OCI-LY7 (cell line): Measurements from ENCODE around the gene EDN2. TPM values are rescaled to one million over a fixed set of nuclear protein-coding genes. Genes with fewer than 3 reads are reported as not detected.

Source experiments
- BruUV-seq: library from RNA; stranded (reverse); fragments of 400-500 nt; replicated peaks from 2 replicates; lab custom pipeline; 2021; lab: Mats Ljungman, UMichigan
- CTCF ChIA-PET: fragments of 300-600 bp; sonication (Branson Sonifier 250); formaldehyde crosslinking; loops from one replicate; lab custom pipeline; 2022; ENCODE audit warnings: antibody characterized with exemption; ENCODE audit not compliant: unreplicated experiment; lab: Charles Lee
- POLR2A ChIA-PET: fragments of 300-600 bp; sonication (Branson Sonifier 250); formaldehyde crosslinking; loops from one replicate; lab custom pipeline; 2022; ENCODE audit warnings: antibody characterized with exemption; lab: Charles Lee
- DNase-seq: peaks from one replicate; pipeline ENCODE4 v3.0.0-alpha.2; 2015; ENCODE audit warnings: low spot score
- H2AFZ ChIP-seq: fragments of 200-600 bp; sonication (generic), shearing (Covaris generic); 2 replicates; pipeline ENCODE4 v1.6.1; 2014; ENCODE audit warnings: mild to moderate bottlenecking, antibody characterized with exemption, low read length, moderate library complexity
- H3K27ac ChIP-seq: fragments of 200-600 bp; sonication (generic); 2 replicates; pipeline ENCODE4 v1.5.1; 2014; ENCODE audit warnings: mixed run types, low read depth, mild to moderate bottlenecking, moderate library complexity, low read length, inconsistent platforms; ENCODE audit not compliant: poor library complexity, severe bottlenecking
- H3K36me3 ChIP-seq: fragments of 200-600 bp; sonication (generic); 2 replicates; pipeline ENCODE4 v1.6.1; 2014; ENCODE audit warnings: mild to moderate bottlenecking, antibody characterized with exemption, low read length, moderate library complexity, mixed read lengths; ENCODE audit not compliant: insufficient read depth
- H3K4me1 ChIP-seq: fragments of 200-600 bp; sonication (generic); 2 replicates; pipeline ENCODE4 v1.5.1; 2014; ENCODE audit warnings: mild to moderate bottlenecking, low read length; ENCODE audit not compliant: insufficient read depth, poor library complexity, severe bottlenecking
- H3K4me2 ChIP-seq: fragments of 200-600 bp; sonication (generic); 2 replicates; pipeline ENCODE4 v1.6.1; 2014; ENCODE audit warnings: mild to moderate bottlenecking, low read length
- H3K4me3 ChIP-seq: fragments of 200-600 bp; sonication (generic); 2 replicates; pipeline ENCODE4 v1.5.1; 2014; ENCODE audit warnings: mild to moderate bottlenecking, low read depth, low read length; ENCODE audit not compliant: poor library complexity, severe bottlenecking
- H3K79me2 ChIP-seq: fragments of 200-600 bp; sonication (generic); 2 replicates; pipeline ENCODE4 v1.6.1; 2016; ENCODE audit warnings: low read depth, mild to moderate bottlenecking, low read length, moderate library complexity, mixed read lengths; ENCODE audit not compliant: insufficient read depth
- H3K9me2 ChIP-seq: fragments of 200-600 bp; sonication (generic); 2 replicates; pipeline ENCODE4 v1.6.1; 2016; ENCODE audit warnings: mild to moderate bottlenecking, low read length, mixed read lengths; ENCODE audit not compliant: insufficient read depth
- H3K9me3 ChIP-seq: fragments of 200-600 bp; sonication (generic); 2 replicates; pipeline ENCODE4 v1.6.1; 2014; ENCODE audit warnings: mild to moderate bottlenecking, mixed run types, low read length, mixed read lengths
- H4K20me1 ChIP-seq: fragments of 200-600 bp; sonication (generic); 2 replicates; pipeline ENCODE4 v1.6.1; 2014; ENCODE audit warnings: mild to moderate bottlenecking, antibody characterized with exemption, low read length, moderate library complexity, mixed read lengths; ENCODE audit not compliant: insufficient read depth
- CTCF ChIP-seq: fragments of 200-600 bp; sonication (generic); conservative IDR thresholded peaks from 2 replicates; pipeline ENCODE4 v1.5.1; 2014; ENCODE audit warnings: mild to moderate bottlenecking, antibody characterized with exemption, low read length, moderate library complexity, mixed read lengths
- EZH2phosphoT487 ChIP-seq: fragments of 200-600 bp; sonication (generic); IDR thresholded peaks from 2 replicates; pipeline ENCODE4 v1.6.1; 2018; ENCODE audit warnings: low read depth, borderline replicate concordance, mild to moderate bottlenecking, mixed run types, antibody characterized with exemption, low read length, moderate library complexity, mixed read lengths
- intact Hi-C: fragments of 100-400 bp; cut with micrococcal nuclease; formaldehyde crosslinking; loops from one replicate; pipeline ENCODE4 v1.10.0; 2022; ENCODE audit not compliant: unreplicated experiment
- total RNA-seq, 2 experiments: library from RNA; depleted of rRNA in 1 of 2; stranded (reverse); fragments of >200 nt in 1 of 2; shearing (Covaris generic) in 1 of 2; gene quantifications; 2 replicates each; pipeline ENCODE4 v1.2.3, GENCODE V29; 2014 to 2022

The EDN2 gene
- total RNA-seq, 2 experiments from 2014 or later = not detected

- Histone ChIP-seq H3K4me1 (peaks cover 15% of the 10 kb centered on the region), H3K79me2 (no peaks in the 10 kb centered on the region), H2AFZ (no peak overlapping the region), H3K9me3 (no peaks in the 10 kb centered on the region), H3K36me3 (no peaks in the 10 kb centered on the region), H4K20me1 (no peaks in the 10 kb centered on the region), H3K4me3 (no peak overlapping the region), H3K9me2 (no peaks in the 10 kb centered on the region), H3K27ac (no peak overlapping the region), H3K4me2 (no peak overlapping the region)
- CTCF ChIA-PET = no interaction called here
- POLR2A ChIA-PET = no interaction called here
- no peak for TF ChIP-seq EZH2phosphoT487
- TF ChIP-seq CTCF = no peak
- intact Hi-C loops = no loop called here
- BruUV-seq = no TSS peak
- DNase-seq = no peak
Observed at GRCh38 chr1:41533016-41533730, 48.7 kb upstream of the EDN2 start.

- H3K4me2 ChIP-seq = no peak overlapping the region
- intact Hi-C loops = no loop called here
- no peaks in the 10 kb centered on the region for H3K36me3 ChIP-seq
- CTCF ChIA-PET = no interaction called here
- no peaks in the 10 kb centered on the region for H3K9me3 ChIP-seq
- no peaks in the 10 kb centered on the region for H4K20me1 ChIP-seq
- H2AFZ ChIP-seq = no peak overlapping the region
- POLR2A ChIA-PET = no interaction called here
- H3K4me3 ChIP-seq = no peak overlapping the region
- no peak for TF ChIP-seq CTCF
- no peak for TF ChIP-seq EZH2phosphoT487
- H3K79me2 ChIP-seq = no peaks in the 10 kb centered on the region
- no peaks in the 10 kb centered on the region for H3K9me2 ChIP-seq
- no peak overlapping the region for H3K27ac ChIP-seq
- DNase-seq = no peak
- H3K4me1 ChIP-seq = peaks cover 7% of the 10 kb centered on the region
- no TSS peak for BruUV-seq
Observed at GRCh38 chr1:41532206-41532975, 47.9 kb upstream of the EDN2 start.

DNA sequence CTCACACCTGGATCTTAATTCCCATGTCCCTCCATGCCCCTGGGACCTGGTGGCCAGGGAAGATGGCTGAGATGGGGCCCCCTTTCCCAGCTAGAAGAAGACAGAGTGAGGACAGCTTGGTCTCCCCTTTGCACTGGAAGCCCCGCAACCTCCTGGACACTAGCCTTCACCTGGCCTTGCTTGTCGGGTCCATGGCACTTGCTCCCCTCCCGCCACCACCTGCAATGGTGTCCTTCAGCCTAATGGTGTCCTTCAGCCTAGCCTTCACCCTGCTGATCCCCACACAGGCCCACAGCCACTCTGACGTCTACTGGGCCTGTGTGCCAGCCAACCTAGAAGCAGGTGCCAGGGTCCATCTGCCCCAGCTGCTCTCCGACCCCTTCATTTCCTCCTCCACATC is 45.9 kb upstream of the EDN2 start:
- Histone ChIP-seq H3K79me2 (no peaks in the 10 kb centered on the region), H3K4me3 (no peak overlapping the region), H3K4me2 (no peak overlapping the region), H3K36me3 (no peaks in the 10 kb centered on the region), H3K27ac (no peak overlapping the region), H3K9me3 (no peaks in the 10 kb centered on the region), H2AFZ (no peak overlapping the region), H3K4me1 (no peaks in the 10 kb centered on the region), H4K20me1 (no peaks in the 10 kb centered on the region), H3K9me2 (no peaks in the 10 kb centered on the region)
- ChIA-PET POLR2A (no interaction called here), CTCF (no interaction called here)
- intact Hi-C loops = no loop called here
- BruUV-seq = no TSS peak
- no peak for TF ChIP-seq CTCF
- TF ChIP-seq EZH2phosphoT487 = no peak
- no peak for DNase-seq
